ENCODE results near the gene PHLDB1.

The PHLDB1 gene

DNA sequence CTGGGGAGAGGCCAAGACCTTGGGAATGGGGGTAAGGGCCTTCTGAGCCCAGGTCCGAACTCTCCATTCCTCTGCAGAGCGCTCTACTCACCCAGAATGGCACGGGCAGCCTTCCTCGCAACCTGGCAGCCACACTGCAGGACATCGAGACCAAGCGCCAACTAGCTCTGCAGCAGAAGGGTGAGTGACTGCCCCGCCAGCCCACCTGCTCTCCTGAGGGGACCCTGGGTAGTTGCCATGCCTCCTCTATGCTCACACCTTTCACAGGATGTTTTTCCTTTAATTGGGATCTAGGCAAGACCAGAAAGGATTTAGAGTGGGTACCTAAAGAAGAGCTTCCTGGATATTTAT, 36.6 kb downstream of the PHLDB1 start:
- POLR2A ChIA-PET, result no interaction called here
- CTCF ChIA-PET, result no interaction called here
- DNase-seq (ENCODE audit: extremely low spot score), result no peak
- TF ChIP-seq SUZ12 (IDR thresholded peaks at IDR 0.05) (no peak), ARNT (IDR thresholded peaks at IDR 0.05) (no peak), ELF4 (IDR thresholded peaks at IDR 0.05) (no peak), NFRKB (IDR thresholded peaks at IDR 0.05) (no peak), TARDBP (IDR thresholded peaks at IDR 0.05) (no peak), LEF1 (IDR thresholded peaks at IDR 0.05; ENCODE audit: borderline replicate concordance) (no peak), HDGF (IDR thresholded peaks at IDR 0.05; ENCODE audit: borderline replicate concordance) (no peak), BHLHE40 (IDR thresholded peaks at IDR 0.05; ENCODE audit: borderline replicate concordance) (no peak), SP1 (IDR thresholded peaks at IDR 0.05) (no peak), FOXA1 (IDR thresholded peaks at IDR 0.05) (no peak)

DNA sequence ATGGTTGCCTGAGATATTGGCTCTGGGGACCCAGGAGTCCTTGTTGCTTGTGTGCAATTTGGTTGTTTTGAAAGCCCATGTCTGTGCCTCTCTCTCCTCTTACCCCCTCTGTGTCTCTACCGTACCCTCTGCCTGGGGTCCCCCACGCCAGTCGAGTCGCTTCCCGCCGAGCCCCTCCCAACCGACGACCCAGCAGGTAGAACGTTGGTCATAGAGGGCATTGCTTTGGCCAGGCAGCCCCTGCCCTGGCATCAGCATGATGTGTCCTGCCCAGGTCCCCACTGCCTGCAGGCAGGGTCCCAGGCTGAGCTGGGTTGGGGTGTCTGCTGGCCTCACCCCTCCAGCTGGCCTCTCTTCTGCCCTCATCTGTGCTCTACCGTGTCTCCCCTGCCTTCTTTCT, 37.1 kb downstream of the PHLDB1 start:
- TF ChIP-seq FOXK2 (IDR thresholded peaks at IDR 0.05) (no peak), SUZ12 (IDR thresholded peaks at IDR 0.05) (no peak), SP1 (IDR thresholded peaks at IDR 0.05) (no peak), CTBP1 (IDR thresholded peaks at IDR 0.05; ENCODE audit: borderline replicate concordance) (no peak), ARNT (IDR thresholded peaks at IDR 0.05) (no peak), TARDBP (IDR thresholded peaks at IDR 0.05) (no peak), BHLHE40 (IDR thresholded peaks at IDR 0.05; ENCODE audit: borderline replicate concordance) (no peak), L3MBTL2 (conservative IDR thresholded peaks at IDR 0.05) (no peak), ELF4 (IDR thresholded peaks at IDR 0.05) (no peak), FOXA1 (IDR thresholded peaks at IDR 0.05) (no peak), HDGF (IDR thresholded peaks at IDR 0.05; ENCODE audit: borderline replicate concordance) (no peak), LEF1 (IDR thresholded peaks at IDR 0.05; ENCODE audit: borderline replicate concordance) (no peak), ZNF384 (IDR thresholded peaks at IDR 0.05) (no peak), FOXM1 (IDR thresholded peaks at IDR 0.05; ENCODE audit: borderline replicate concordance) (no peak)
- ChIA-PET CTCF (no interaction called here), POLR2A (no interaction called here)
- no peak for DNase-seq (ENCODE audit: extremely low spot score)

DNA sequence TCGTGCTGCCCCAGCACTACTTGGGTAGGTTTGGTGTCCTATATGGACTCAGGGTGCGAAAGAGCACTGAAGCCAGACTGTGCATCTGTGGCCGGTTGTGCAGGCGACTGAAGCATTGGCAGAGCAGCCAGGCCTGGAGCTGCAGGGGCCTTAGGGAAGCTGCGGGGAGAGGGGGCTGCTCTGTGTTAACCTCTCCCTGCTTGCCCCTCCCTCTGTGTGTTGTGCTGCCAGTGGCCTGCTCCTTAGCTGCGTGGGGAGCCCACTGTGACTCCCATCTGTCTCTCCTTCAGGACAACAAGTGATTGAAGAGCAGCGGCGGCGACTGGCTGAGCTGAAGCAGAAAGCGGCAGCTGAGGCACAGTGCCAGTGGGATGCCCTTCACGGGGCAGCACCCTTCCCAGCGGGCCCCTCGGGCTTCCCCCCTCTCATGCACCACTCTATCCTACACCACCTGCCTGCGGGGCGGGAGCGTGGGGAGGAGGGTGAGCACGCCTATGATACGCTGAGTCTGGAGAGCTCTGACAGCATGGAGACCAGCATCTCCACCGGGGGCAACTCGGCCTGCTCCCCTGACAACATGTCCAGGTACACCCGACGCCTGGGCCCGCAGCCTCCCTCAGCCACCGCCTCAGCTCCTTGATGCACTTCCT, 37.8 kb downstream of the PHLDB1 start:
- DNase-seq (ENCODE audit: extremely low spot score), result no peak
- ChIA-PET CTCF (no interaction called here), POLR2A (no interaction called here)
- TF ChIP-seq NFRKB (IDR thresholded peaks at IDR 0.05), result no peak

DNA sequence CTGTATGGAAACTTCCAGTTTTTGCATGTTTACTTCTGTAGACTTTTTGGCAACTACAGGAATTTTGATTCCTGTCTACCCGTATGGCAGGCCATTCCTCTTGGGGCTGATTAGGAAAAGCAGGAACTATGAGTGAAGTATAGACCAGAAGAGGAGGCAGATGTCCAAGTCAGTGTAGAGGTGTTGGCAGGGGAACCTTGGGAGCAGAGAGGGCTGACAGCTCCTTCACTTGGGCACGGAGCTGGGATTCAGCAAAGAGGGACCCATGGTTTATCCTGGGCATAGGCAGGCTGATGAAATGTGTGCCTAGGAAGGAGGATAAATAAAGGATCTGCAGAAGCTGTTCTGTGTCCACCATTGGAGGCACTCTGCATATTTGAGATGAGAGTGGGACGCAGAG, 39.0 kb downstream of the PHLDB1 start:
- DNase-seq (ENCODE audit: extremely low spot score), result no peak
- ChIA-PET POLR2A (no interaction called here), CTCF (no interaction called here)
- TF ChIP-seq SP1 (IDR thresholded peaks at IDR 0.05), result no peak
- no peak for TF ChIP-seq CTBP1 (IDR thresholded peaks at IDR 0.05; ENCODE audit: borderline replicate concordance)
- no peak for TF ChIP-seq LEF1 (IDR thresholded peaks at IDR 0.05; ENCODE audit: borderline replicate concordance)
- TF ChIP-seq TARDBP (IDR thresholded peaks at IDR 0.05), result no peak

DNA sequence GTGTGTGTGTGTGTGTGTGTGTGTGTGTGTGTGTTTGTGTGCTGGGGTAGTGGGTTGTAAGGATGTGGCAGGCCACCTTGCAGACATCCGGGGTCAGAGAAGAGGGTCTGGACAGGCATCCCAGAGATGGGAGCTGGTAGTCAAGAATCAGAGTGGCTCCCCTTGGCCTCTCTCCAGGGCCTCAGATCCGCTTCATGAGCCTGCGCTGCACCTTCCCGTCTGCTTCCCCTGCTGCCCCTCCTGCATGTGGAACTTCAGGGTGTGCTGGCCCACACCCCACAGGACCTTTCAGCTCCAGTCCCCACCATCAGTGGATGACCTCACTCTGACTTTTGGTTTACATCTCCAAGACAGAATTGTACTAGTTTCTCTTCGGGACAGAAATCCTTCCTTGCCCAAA, 40.9 kb downstream of the PHLDB1 start:
- CTCF ChIA-PET, result no interaction called here
- POLR2A ChIA-PET, result interaction anchor here (0.7 kb wide), 1 partner anchor 16 kb away, joined by 3 read pairs; no protein-coding TSS in a partner anchor

DNA sequence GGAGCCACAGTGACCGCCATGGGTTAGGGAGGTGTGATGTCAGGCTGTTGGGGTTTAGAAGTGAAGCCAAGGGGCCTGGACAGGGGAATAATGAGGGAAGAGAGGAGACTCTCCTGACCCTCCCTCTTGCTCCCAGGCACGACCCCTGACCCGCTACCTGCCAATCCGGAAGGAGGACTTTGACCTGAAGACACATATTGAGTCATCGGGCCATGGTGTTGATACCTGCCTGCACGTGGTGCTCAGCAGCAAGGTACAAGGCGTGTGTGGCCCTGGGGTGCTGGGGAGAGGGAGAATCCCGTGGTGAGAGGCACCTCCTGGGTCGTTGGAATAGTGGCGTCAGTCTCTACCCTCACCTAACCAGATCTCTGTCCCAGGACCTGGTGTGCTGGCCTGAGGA, 42.5 kb downstream of the PHLDB1 start:
- DNase-seq (ENCODE audit: extremely low spot score), result no peak
- TF ChIP-seq L3MBTL2 (conservative IDR thresholded peaks at IDR 0.05) (no peak), NFRKB (IDR thresholded peaks at IDR 0.05) (no peak), BHLHE40 (IDR thresholded peaks at IDR 0.05; ENCODE audit: borderline replicate concordance) (no peak), SP1 (IDR thresholded peaks at IDR 0.05) (no peak), FOXK2 (IDR thresholded peaks at IDR 0.05) (no peak), HDGF (IDR thresholded peaks at IDR 0.05; ENCODE audit: borderline replicate concordance) (no peak), LEF1 (IDR thresholded peaks at IDR 0.05; ENCODE audit: borderline replicate concordance) (no peak), TARDBP (IDR thresholded peaks at IDR 0.05) (no peak), FOXA1 (IDR thresholded peaks at IDR 0.05) (no peak), SUZ12 (IDR thresholded peaks at IDR 0.05) (no peak), FOXM1 (IDR thresholded peaks at IDR 0.05; ENCODE audit: borderline replicate concordance) (no peak), ELF4 (IDR thresholded peaks at IDR 0.05) (no peak), CTBP1 (IDR thresholded peaks at IDR 0.05; ENCODE audit: borderline replicate concordance) (no peak), ARNT (IDR thresholded peaks at IDR 0.05) (no peak), ZNF384 (IDR thresholded peaks at IDR 0.05) (no peak)
- TF ChIP-seq, protein P1, sequence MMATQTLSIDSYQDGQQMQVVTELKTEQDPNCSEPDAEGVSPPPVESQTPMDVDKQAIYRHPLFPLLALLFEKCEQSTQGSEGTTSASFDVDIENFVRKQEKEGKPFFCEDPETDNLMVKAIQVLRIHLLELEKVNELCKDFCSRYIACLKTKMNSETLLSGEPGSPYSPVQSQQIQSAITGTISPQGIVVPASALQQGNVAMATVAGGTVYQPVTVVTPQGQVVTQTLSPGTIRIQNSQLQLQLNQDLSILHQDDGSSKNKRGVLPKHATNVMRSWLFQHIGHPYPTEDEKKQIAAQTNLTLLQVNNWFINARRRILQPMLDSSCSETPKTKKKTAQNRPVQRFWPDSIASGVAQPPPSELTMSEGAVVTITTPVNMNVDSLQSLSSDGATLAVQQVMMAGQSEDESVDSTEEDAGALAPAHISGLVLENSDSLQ (IDR thresholded peaks at IDR 0.05), result no peak
- POLR2A ChIA-PET, result no interaction called here
- CTCF ChIA-PET, result no interaction called here

More for the DNA sequence above, 40.9 kb downstream of the PHLDB1 start:
- TF ChIP-seq FOXM1 (IDR thresholded peaks at IDR 0.05; ENCODE audit: borderline replicate concordance), result no peak
- TF ChIP-seq ARNT (IDR thresholded peaks at IDR 0.05), result no peak
- TF ChIP-seq, protein P1 (IDR thresholded peaks at IDR 0.05), result no peak
- TF ChIP-seq ELF4 (IDR thresholded peaks at IDR 0.05), result no peak
- no peak for TF ChIP-seq SP1 (IDR thresholded peaks at IDR 0.05)
- TF ChIP-seq NFRKB (IDR thresholded peaks at IDR 0.05), result no peak
- TF ChIP-seq ZNF384 (IDR thresholded peaks at IDR 0.05), result no peak
- no peak for TF ChIP-seq BHLHE40 (IDR thresholded peaks at IDR 0.05; ENCODE audit: borderline replicate concordance)
- TF ChIP-seq HDGF (IDR thresholded peaks at IDR 0.05; ENCODE audit: borderline replicate concordance), result no peak
- no peak for TF ChIP-seq SUZ12 (IDR thresholded peaks at IDR 0.05)
- no peak for TF ChIP-seq L3MBTL2 (conservative IDR thresholded peaks at IDR 0.05)
- no peak for TF ChIP-seq FOXA1 (IDR thresholded peaks at IDR 0.05)
- no peak for TF ChIP-seq LEF1 (IDR thresholded peaks at IDR 0.05; ENCODE audit: borderline replicate concordance)
- no peak for TF ChIP-seq FOXK2 (IDR thresholded peaks at IDR 0.05)
- TF ChIP-seq CTBP1 (IDR thresholded peaks at IDR 0.05; ENCODE audit: borderline replicate concordance), result no peak
- TF ChIP-seq TARDBP (IDR thresholded peaks at IDR 0.05), result no peak
- DNase-seq (ENCODE audit: extremely low spot score), result no peak

DNA sequence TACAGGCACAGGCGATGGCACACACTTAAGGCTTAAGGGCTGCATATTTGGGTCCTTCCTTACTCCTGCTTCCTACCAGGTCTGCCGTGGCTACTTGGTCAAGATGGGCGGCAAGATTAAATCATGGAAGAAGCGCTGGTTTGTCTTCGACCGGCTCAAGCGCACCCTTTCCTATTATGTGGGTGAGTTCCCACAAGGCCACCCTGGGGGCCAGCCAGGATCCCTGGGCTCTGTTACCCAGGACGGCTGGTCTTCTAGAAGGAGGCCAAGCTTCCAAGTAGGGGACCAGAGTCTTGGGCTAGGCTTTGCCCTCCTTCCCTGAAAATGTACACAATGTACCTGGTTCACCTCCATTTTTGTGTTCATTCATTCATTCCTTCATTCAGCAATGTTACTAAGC, 43.0 kb downstream of the PHLDB1 start:
- TF ChIP-seq ELF4 (IDR thresholded peaks at IDR 0.05) (no peak), ZNF384 (IDR thresholded peaks at IDR 0.05) (no peak), L3MBTL2 (conservative IDR thresholded peaks at IDR 0.05) (no peak), CTBP1 (IDR thresholded peaks at IDR 0.05; ENCODE audit: borderline replicate concordance) (no peak), LEF1 (IDR thresholded peaks at IDR 0.05; ENCODE audit: borderline replicate concordance) (no peak), ARNT (IDR thresholded peaks at IDR 0.05) (no peak), SUZ12 (IDR thresholded peaks at IDR 0.05) (no peak), HDGF (IDR thresholded peaks at IDR 0.05; ENCODE audit: borderline replicate concordance) (no peak), FOXM1 (IDR thresholded peaks at IDR 0.05; ENCODE audit: borderline replicate concordance) (no peak), SP1 (IDR thresholded peaks at IDR 0.05) (no peak), FOXA1 (IDR thresholded peaks at IDR 0.05) (no peak), FOXK2 (IDR thresholded peaks at IDR 0.05) (no peak), NFRKB (IDR thresholded peaks at IDR 0.05) (no peak), BHLHE40 (IDR thresholded peaks at IDR 0.05; ENCODE audit: borderline replicate concordance) (no peak), TARDBP (IDR thresholded peaks at IDR 0.05) (no peak)
- TF ChIP-seq, protein P1 (IDR thresholded peaks at IDR 0.05), result no peak
- POLR2A ChIA-PET, result no interaction called here
- DNase-seq (ENCODE audit: extremely low spot score), result no peak
- CTCF ChIA-PET, result interaction anchor here (1.2 kb wide), 1 partner anchor 9 kb away, joined by 3 read pairs; no protein-coding TSS in a partner anchor
